Kidney epithelial cell (primary cell): ENCODE measurements around the gene CDH2. TPM values are rescaled to one million over a fixed set of nuclear protein-coding genes. Genes with fewer than 3 reads are reported as not detected.

ENCODE experiments used
- DNase-seq: peaks from one replicate; pipeline ENCODE4 v3.0.0-alpha.2; 2010; ENCODE audit warnings: low read depth
- H3K27me3 ChIP-seq: 2 replicates; pipeline ENCODE4 v1.6.0; 2011; ENCODE audit warnings: low read length; ENCODE audit not compliant: control insufficient read depth, insufficient read depth
- H3K36me3 ChIP-seq: 2 replicates; pipeline ENCODE4 v1.5.1; 2011; ENCODE audit warnings: low read length; ENCODE audit not compliant: control insufficient read depth, insufficient read depth
- H3K4me3 ChIP-seq: 2 replicates; pipeline ENCODE4 v1.5.1; 2011; ENCODE audit warnings: low read depth, mild to moderate bottlenecking, control low read depth, low read length
- CTCF ChIP-seq: IDR thresholded peaks from 2 replicates; pipeline ENCODE4 v1.5.1; 2011; ENCODE audit warnings: mild to moderate bottlenecking, moderate library complexity, low read length, control low read depth, inconsistent platforms; ENCODE audit not compliant: insufficient read depth, poor library complexity, severe bottlenecking
- total RNA-seq: library from RNA; depleted of rRNA; stranded (reverse); fragments of >200 nt; gene quantifications from 2 replicates; pipeline ENCODE4 v1.2.3, GENCODE V29; 2015

The CDH2 gene
- total RNA-seq, 1 donor from 2014 or later, result 190 TPM

GRCh38 chr18:28007841-28008240 is 169.1 kb downstream of the CDH2 start:
- Histone ChIP-seq H3K27me3 (no peaks in the 10 kb centered on the region), H3K36me3 (no peaks in the 10 kb centered on the region), H3K4me3 (no peak overlapping the region)
- DNase-seq, result no peak
- TF ChIP-seq CTCF, result no peak

- Histone ChIP-seq H3K4me3 (no peak overlapping the region), H3K27me3 (no peaks in the 10 kb centered on the region), H3K36me3 (peaks cover 1% of the 10 kb centered on the region)
- no peak for DNase-seq
- no peak for TF ChIP-seq CTCF
Measured at GRCh38 chr18:28005164-28005563, 171.8 kb downstream of the CDH2 start.

DNA sequence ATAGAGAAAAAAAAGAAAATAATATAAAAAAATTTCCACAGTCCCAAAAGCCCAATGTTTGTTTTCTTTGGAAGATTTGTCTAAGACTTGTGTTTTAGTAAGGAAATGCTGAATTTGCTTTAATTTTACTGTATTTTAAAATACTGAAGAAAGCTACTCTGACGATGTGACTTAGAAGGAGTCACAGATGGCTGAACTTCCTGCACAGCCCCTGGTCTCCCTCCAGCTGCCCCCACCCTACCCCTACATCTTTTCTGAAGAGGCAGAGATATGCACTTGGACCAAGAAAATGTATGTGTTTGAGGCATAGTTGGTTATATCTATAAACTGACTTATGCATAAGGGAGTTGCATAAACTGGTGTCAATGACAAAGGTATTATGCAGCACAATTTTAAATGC is 172.3 kb downstream of the CDH2 start:
- DNase-seq, result no peak
- peaks cover 2% of the 10 kb centered on the region for H3K36me3 ChIP-seq
- H3K4me3 ChIP-seq, result no peak overlapping the region
- no peak for TF ChIP-seq CTCF
- H3K27me3 ChIP-seq, result no peaks in the 10 kb centered on the region

- TF ChIP-seq CTCF, result no peak
- Histone ChIP-seq H3K36me3 (peaks cover 2% of the 10 kb centered on the region), H3K4me3 (no peak overlapping the region), H3K27me3 (no peaks in the 10 kb centered on the region)
- no peak for DNase-seq
Measured at GRCh38 chr18:28003451-28003850, 173.5 kb downstream of the CDH2 start.

GRCh38 chr18:28002841-28003240 is 174.1 kb downstream of the CDH2 start:
- no peak overlapping the region for H3K4me3 ChIP-seq
- TF ChIP-seq CTCF, result no peak
- peaks cover 2% of the 10 kb centered on the region for H3K36me3 ChIP-seq
- no peaks in the 10 kb centered on the region for H3K27me3 ChIP-seq
- no peak for DNase-seq

GRCh38 chr18:27996801-27997272 is 180.1 kb downstream of the CDH2 start:
- H3K27me3 ChIP-seq, result no peaks in the 10 kb centered on the region
- TF ChIP-seq CTCF, result no peak
- DNase-seq, result no peak
- peaks cover 2% of the 10 kb centered on the region for H3K36me3 ChIP-seq
- no peak overlapping the region for H3K4me3 ChIP-seq
